Right ventricle myocardium inferior (tissue), 1 donor: ENCODE data around the gene CHCHD6. TPM values are rescaled to one million over a fixed set of nuclear protein-coding genes. Genes with fewer than 3 reads are reported as not detected.
A peak's percentile ranks its signal among the peaks of the same experiment; 100 is the strongest.

Experiments used
- ATAC-seq: fragments of 200-7000 bp; cut with Tn5 transposase; one replicate; pipeline ENCODE4 v1.9.1; 2020; ENCODE audit warnings: mild to moderate bottlenecking, moderate library complexity
- DNase-seq: peaks from one replicate; pipeline ENCODE4 v3.0.0; 2021; ENCODE audit errors: missing footprints
- intact Hi-C: fragments of 100-400 bp; cut with DNase I; formaldehyde crosslinking; loops from one replicate; pipeline ENCODE4 v1.11.0; 2022
- long read RNA-seq: library from polyadenylated mRNA; unstranded; transcript quantifications from one replicate; pipeline ENCODE4 v2.0.0, GENCODE V29; 2021
- total RNA-seq: library from RNA; stranded (reverse); fragmentation: NEBNext Ultra II Directional; extraction: Animal tissue kit (Norgen Biotek cat#: 25700); gene quantifications from one replicate; pipeline ENCODE4 v1.2.1, GENCODE V29; 2021
- donor health status: DM: no; HTN: yes; CAD: no; lungs with severe emphysema.

Gene CHCHD6, protein sequence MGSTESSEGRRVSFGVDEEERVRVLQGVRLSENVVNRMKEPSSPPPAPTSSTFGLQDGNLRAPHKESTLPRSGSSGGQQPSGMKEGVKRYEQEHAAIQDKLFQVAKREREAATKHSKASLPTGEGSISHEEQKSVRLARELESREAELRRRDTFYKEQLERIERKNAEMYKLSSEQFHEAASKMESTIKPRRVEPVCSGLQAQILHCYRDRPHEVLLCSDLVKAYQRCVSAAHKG
- total RNA-seq = 11.7 TPM
- long read RNA-seq, transcript CHCHD6-201 (8 exons, 1,006 nt) = major isoform, 8 of 11 reads
- long read RNA-seq, partial matches to known transcripts = 1 of 11 reads
- long read RNA-seq, other reads (novel, unspliced or antisense) = 2 of 11 reads

DNA sequence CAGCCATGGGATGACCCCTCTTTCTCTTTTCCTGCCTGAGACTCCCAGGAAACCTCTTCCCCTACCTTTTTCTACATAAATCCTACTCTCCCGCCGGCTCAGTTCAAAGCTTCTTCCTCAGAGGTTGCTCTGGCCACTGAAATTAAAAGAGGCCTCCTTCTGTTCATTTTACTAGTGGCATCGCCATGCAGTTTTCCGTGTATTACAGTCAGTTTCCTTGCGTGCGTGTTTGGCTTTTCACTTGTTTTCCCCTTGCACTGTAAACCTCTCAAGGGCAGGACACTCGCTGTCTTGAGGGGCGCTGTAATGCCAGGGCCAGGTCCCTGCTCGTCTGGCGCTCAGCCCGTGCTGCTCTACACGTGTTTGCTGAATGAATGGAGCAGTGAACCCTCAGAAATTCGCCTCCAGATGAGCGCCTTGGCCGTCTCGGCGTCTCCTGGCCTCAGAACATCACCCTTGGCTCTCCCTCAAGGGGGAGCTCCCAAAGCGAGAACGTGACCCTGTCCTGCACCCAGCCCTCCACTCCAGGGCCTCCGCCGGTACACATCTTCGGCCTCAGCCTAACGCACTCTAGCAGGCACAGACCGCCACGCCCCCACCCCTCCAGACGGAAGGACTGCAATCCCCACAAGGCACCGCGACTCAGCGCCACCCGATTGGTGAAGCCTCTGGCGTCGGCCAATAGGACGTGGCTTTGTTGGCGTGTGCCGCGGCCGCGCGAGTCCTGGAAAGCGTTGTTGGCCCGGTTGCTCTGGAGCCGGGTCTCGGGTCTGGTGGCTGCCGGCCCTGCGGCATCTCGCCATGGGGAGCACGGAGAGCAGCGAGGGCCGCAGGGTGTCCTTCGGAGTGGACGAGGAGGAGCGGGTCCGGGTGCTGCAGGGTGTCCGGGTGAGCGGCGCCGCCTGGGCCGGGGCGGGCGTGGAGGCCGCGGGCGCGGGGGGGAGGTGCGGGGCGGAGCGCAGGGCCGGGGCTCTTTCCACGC lies at the start of gene CHCHD6:
TSS of gene CHCHD6 (plus strand) at position 729 of the 982 bp plus-strand sequence. CDS start at position 802, 73 bp downstream.
- intact Hi-C loops = loop anchor here (2.0 kb wide), 1 partner anchor 41 kb away; no protein-coding TSS in a partner anchor
- ATAC-seq (peak; percentile 99), DNase-seq (peak; percentile 96)

DNA sequence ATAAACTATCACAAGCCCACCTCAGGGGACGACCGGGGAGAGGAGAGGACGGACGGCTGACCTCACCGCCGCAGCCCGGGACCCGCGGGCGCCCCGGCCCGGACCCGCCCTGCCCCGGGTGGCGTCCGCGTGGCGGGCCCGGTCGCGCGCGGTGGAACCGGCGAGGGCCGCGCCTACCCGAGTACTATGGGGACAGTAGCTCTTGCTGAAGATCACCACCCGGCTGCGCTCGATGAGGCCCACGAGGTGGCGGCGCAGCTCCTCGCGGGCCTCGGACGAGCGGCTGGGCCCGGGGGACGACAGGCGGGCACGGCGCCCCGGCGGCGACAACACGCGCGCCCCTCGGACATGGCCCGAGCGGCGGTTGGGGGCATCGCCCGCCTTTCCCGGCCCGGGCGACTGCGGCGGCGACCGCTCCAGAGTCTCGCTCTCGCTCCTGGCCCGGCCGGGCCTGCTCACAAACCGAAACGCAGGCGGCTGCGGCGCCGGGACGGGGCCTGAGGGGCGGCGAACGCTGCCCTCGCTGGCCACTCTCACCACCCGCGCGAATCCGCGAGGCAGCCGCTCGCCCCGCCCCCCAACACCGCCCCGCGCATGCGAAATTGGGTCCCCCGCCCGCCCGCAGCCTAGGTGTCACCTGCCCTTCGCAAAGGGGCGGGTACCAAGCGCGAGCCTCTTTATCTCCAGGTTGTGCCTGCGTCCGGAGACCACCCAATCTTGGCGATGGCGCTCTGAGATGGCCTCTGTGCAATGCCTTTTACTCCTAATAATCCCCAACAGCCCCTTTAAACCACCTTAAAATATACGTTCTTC lies 49.3 kb upstream of the CHCHD6 start, which contains the start of gene TXNRD3:
TSS of gene TXNRD3 (minus strand) at position 554 of the 813 bp plus-strand sequence.
- peak; percentile 90 for DNase-seq
- ATAC-seq = peak; percentile 98
- intact Hi-C loops = loop anchor here (10.0 kb wide), 1 partner anchor 130 kb away; the partner anchor contains the start of gene CHST13

DNA sequence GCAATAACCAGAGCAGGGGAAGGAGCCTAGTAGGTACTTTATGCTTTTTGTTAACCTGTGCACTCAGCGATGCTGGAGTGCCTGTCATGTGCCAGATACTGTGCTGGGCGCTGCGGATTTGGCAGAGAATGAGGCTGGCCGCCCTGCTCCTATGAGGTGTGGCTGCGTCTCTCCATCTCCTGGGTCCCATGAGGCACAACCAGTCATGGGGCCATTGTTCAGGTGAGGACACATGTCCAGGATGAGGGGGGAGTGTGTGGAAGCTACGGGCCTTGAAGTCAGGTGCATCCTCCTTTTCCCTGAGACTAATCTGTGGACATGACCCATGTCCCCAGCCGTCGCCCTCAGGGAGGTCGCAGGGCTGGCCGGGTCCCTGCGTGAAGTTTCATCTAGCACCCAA lies 48.2 kb upstream of the CHCHD6 start:
- ATAC-seq (no peak), DNase-seq (peak; percentile 60)
- intact Hi-C loops = loop anchor here (10.0 kb wide), 1 partner anchor 131 kb away; the partner anchor contains the start of gene CHST13

DNA sequence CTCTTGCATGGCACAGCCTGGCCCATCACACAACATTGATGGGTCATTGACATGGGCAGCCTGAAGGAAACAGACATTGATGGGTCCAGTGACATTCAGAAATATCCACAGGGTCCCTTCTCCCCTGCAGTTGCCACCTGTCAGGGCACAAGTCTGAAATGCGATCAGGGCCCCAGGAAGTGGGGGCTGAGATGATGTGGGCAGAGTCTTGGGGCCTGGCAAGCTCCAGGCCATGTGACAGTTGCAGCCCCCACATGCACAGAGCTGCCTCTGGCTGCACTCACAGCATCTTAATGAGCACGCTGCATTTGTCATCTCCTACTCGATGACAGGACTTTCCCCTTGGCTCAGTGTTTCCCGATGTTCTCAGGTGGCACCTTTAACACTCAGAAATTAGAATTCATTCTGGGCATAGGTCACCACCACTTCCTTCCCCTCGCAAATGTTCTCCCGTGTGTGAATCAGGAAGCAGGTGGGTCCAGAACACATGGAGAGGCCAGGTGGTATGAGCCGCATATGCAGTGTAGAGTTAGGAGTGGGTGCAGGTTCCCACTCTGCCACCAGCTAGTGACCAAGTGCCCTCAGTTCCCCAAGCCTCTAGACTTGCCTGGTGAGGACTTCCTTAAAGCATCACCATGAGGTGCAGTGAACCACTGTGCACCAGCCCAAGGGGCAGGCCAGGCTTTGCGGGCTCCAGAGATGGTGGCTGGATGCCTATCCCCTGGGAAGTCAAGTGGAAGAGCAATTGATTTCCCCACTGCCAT lies 47.5 kb upstream of the CHCHD6 start:
- intact Hi-C loops = loop anchor here (10.0 kb wide), 1 partner anchor 132 kb away; the partner anchor contains the start of gene CHST13
- DNase-seq (no peak), ATAC-seq (no peak)

DNA sequence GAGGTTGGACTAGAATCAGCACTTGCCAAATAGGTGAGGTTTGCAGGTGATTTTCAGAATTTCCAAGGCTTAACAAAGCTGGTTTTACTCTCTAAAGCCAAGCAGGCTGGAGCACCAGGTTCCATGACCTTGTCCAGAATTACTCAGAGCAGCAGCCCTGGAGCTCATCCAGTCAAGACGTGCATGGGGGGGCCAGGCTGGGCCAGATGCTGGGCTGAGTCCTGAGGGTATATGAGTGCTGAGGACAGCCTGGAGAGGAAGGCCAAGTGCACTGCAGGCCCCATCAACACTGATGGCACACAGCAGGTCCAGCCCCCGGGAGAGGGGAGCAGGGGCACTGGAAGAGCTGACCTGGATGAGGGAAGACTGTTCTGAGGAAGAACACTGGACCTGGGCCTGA lies 46.1 kb upstream of the CHCHD6 start:
- DNase-seq (no peak), ATAC-seq (no peak)
- intact Hi-C loops = loop anchor here (10.0 kb wide), 1 partner anchor 133 kb away; the partner anchor contains the start of gene CHST13

DNA sequence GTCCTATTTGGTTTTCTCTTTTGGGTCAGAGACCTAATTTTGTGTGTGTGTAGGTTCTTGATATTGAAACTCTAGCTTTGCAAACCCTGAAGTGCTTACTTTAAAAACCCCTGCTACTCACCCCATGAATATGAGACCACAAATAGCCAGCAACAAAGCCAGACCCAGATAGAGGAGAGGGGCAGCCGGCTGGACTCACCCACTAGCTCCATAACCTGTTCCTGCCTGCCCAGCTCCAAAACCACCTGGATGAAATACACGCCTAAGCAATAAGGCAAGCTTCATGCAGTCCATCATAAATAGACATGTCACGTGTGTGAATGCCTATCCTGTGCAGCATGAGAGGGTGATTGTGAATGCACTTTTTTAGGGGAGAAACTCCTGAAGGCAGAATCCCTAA lies 45.5 kb upstream of the CHCHD6 start:
- no peak for DNase-seq
- intact Hi-C loops = loop anchor here (10.0 kb wide), 1 partner anchor 134 kb away; the partner anchor contains the start of gene CHST13
- no peak for ATAC-seq

DNA sequence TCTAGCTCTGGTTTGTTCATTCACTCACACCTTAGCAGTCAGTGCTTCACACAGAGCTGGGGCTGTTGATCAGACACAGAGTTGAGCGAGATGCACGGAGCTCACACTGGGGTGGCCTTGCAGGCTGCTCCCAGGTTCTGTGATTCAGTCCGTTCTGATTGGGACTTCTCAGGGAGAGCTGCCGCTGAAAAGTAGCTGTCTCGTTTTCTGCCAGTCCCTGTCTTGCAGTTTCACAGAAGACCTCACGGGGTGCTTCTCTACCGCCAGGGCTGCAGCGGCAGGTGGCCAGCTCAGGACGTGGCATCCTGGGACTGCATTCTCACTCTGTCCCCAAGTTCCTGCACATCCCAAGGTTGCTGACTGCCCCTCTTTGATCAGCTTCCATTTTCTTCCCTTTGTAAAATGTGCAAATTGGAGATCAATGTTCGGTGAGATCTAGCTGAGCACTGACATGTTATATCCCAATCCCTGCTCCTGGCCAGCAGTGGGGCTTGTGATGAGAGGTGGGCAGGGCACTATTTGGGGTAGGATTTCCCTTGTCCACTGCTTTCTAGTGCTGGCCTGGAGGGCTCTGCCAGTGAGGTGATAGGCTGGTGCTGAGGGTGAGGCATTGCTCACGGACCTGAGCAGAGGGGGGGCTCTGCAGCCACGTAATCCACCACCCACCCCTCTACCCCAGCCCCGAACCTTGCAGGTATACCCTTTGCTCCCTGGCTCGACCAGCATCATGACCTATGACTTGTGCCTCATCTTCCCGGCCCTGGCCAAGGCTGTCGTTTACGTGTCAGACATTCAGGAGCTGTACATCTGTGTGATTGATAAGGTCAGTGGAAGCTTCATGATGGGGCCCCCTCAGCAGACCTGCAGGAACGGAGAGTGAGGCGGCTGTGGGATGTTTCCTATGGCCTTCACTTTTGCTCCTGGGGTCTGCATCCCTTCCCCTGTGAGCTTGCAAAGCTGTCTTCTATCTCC lies 43.8 kb upstream of the CHCHD6 start:
- ATAC-seq = no peak
- no peak for DNase-seq
- intact Hi-C loops = loop anchor here (10.0 kb wide), 1 partner anchor 135 kb away; the partner anchor contains the start of gene CHST13

DNA sequence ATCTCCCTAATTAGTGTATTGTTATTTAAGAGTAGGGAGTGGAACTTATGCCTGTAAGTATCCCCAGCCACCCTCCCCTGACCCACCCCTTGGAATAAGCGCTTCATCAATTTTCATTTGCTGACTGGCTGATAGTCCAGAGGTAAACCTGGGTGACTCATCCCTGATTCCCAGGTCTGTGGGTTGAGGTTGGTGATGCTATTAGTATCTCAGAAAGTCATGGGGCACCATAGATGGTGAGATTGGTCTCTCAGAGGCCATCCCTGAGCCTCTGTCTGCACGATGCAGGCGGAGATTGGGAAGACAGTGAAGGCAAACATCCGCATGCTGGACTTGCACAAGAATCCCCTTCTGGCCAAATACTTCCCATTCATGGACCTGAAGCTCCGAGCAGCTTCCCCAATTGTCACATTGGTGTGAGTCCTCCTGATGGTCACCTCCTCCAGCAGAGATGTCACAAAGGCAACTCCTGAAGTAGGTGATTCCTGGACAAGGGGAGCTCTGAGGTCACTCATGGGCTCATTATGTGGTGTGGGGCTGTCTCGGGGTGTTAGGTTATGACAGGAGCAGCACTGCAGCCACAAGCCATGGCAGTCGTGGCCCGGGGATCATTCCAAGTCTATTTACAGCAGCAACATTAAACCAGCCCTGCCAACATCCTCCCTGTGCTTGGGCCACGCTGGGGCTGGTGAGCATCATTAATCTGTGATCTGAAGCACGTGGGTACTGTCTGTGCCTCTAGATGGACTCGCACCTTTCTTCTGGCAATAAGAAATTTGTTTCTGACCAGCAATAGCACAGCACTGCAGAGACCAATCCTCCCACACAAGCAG lies 42.3 kb upstream of the CHCHD6 start:
- ATAC-seq = peak; percentile 51

DNA sequence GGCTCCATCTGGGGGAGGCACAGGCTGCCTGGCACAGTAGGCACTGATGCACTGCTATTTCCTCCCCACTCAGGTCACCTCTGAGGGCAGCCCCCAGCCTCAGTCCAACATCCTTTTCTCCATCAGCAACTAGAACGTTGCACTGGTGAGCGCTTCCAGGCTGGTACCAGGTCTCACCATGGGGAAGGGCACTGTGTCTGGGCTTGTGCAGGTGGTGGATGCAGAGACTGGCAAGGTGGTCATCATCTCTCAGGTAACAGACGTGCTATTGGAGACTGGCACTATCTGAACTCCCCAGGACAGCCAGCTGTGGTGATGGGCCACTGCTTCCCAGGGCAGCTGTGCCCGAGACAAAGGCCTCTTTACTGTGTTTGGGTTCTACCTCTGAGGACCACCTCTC lies 40.8 kb upstream of the CHCHD6 start:
- intact Hi-C loops = no loop called here
- DNase-seq (no peak), ATAC-seq (no peak)

More for the DNA sequence above, 42.3 kb upstream of the CHCHD6 start:
- no peak for DNase-seq
- intact Hi-C loops = no loop called here

DNA sequence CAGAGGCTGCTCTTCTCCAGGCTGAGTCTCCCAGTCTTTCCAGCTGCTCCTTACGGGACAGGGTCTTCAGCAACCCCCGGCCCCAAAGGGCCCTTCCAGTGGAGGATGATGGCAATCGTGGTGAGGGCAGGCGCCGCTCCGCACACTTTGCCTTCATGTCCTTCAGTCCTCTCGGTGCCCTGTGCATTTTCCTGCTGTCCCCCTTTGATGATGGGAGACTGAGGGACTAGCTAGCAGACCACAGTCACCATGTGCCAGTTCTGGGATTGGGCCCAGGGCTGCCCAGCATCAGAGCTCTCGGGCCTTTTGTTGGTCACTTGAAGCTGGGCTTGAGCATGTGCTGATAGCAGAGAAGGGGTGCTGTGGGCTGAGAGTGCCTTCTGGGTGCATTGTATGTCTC lies 40.3 kb upstream of the CHCHD6 start:
- DNase-seq = no peak
- no peak for ATAC-seq
- intact Hi-C loops = no loop called here

DNA sequence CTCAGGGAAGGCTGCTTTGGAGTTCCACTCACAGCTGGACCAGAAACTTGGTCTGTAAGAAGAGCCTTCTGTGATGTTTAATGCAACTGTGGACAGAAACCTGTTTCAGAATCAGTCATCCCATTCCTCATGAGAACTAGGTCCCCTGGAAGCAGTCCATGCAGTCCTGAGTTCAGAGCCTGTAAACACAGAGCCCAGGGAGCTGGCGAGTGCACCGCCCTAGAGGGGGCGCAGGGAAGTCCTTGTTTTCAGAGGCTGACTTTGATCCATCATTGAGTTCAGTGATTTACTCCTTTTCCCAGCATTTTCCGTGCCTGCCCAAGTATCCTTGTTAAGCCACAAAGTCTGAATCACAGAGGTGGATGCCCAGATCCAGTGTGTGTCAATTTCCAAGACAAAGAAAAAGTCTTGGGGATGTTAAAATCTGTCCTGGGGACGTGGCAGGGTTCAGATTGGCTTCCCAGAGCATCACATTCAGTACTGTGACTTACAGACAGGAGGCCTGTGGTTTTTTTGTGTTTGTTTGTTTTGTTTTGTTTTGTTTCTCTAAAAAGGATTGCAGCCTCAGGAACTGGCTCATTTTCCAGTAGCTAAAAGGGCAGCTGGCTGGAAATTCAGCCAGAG lies 39.3 kb upstream of the CHCHD6 start:
- no peak for DNase-seq
- ATAC-seq = no peak
- intact Hi-C loops = no loop called here

DNA sequence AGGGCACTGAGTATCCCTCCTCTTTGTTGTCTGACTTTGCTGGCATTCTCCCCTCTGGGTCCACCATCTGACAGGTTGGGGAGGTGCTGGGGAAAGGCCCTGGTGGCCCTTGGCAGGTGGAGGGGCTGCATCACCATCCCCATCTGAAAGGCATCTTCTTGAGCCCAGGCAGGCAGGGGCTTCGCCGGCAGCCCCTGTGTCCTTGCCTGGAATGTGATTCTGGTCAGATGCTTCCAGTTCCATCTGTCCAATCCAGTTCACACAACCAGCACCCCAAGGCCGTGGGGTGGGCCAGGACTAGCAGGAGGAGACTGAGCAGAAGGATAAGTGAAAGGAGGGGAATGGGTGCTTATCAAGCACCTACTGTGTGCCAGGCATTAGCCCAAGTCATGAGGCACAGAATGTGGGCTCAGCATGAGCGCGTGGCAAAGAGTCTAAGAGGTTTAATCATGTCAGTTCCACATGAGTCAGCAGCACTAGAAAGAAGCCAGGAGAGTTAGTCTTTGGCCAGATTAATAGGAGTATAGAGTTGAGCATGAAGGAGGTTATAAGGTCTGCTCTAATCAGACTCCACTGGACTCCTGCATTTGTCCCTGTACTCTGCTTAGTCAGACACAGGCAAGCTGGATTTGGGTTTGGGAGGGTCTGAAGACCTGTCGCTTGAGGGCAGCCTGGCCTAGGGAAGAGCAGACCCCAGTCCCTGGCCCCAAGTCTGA lies 38.7 kb upstream of the CHCHD6 start:
- intact Hi-C loops = no loop called here
- no peak for ATAC-seq
- no peak for DNase-seq

DNA sequence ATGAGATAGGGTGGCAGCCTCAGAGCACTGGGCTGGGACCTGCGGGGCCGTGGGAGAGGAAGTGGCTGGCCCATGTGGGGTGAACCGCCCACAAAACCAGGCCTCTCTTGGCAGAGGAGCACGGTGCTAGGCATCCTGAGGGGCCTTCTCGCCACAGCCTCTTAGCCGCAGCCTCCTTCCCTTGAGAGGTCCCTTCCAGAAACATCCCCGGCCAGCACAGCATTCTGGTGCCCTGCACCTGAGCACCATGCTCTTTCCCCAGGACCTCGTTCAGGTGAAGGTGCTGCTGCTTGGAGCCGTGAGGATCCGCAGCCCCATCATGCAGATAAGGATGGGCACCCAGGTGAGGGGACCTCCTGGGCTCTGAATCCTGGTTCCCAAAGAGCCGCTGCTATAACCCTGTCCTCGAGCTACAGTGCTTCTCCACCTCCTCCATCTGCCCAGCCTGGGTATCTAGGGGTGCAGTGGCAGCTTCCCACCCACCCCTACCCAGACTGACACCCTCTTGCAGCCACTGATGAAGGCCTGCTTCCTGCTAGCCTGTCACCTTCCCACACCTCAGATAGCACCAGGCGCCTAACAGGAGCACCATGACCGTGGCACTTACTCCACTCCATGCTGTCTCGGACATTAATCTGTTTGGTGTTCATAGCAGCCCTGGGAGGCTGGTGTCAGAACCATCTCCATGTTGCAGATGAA lies 37.9 kb upstream of the CHCHD6 start:
- DNase-seq (no peak), ATAC-seq (no peak)
- intact Hi-C loops = no loop called here
